Fibroblast of lung (primary cell): ENCODE data around the gene BCAS3.

Source experiments
- CTCF ChIP-seq, 2 donors: IDR thresholded peaks in 1 of 2; conservative IDR thresholded peaks in 1 of 2; 1 replicate in 1 of 2; 2 replicates in 1 of 2; pipeline ENCODE4 v1.5.1; 2011 to 2012; ENCODE audit warnings: low read length in 2 of 2, control low read depth in 1 of 2, inconsistent platforms in 1 of 2, low read depth in 1 of 2, mild to moderate bottlenecking in 1 of 2
- EZH2 ChIP-seq: IDR thresholded peaks from 2 replicates; pipeline ENCODE4 v1.5.1; 2012; ENCODE audit warnings: low read length, control low read depth, mild to moderate bottlenecking; ENCODE audit errors: missing control alignments

- TF ChIP-seq CTCF (conservative IDR thresholded peaks at IDR 0.05 in 1 of 2, IDR thresholded peaks at IDR 0.05 in 1 of 2; ENCODE audit: low read depth in 1 of 2, low read length in 2 of 2) (no peak), EZH2 (no peak)
These were observed 38.7 kb upstream of the BCAS3 start for GRCh38 chr17:60639019-60639330.
